Mammary epithelial cell (primary cell): ENCODE results near the gene RPAP3.

Source experiments
- CTCF ChIP-seq, 2 donors: IDR thresholded peaks in 1 of 2; conservative IDR thresholded peaks in 1 of 2; 2 replicates each; pipeline ENCODE4 v1.5.1; 2011 to 2012; ENCODE audit warnings: inconsistent platforms in 2 of 2, low read length in 2 of 2, mild to moderate bottlenecking in 2 of 2, control low read depth in 1 of 2, low read depth in 1 of 2; ENCODE audit not compliant: insufficient read depth in 1 of 2; ENCODE audit errors: extremely low read depth in 1 of 2
- EZH2 ChIP-seq: IDR thresholded peaks from 2 replicates; pipeline ENCODE4 v1.6.1; 2012; ENCODE audit warnings: low read length, inconsistent platforms, borderline replicate concordance

GRCh38 chr12:47748507-47748828 lies 42.6 kb upstream of the RPAP3 start:
- TF ChIP-seq CTCF (conservative IDR thresholded peaks at IDR 0.05 in 1 of 2, IDR thresholded peaks at IDR 0.05 in 1 of 2; ENCODE audit: extremely low read depth in 1 of 2, insufficient read depth in 1 of 2, low read depth in 1 of 2, low read length in 2 of 2): no peak
- no peak for TF ChIP-seq EZH2
